IPS-20b (cell line): ENCODE data around the gene CCDC28A.

Source experiments
- H3K27ac ChIP-seq: one replicate; pipeline ENCODE4 v1.5.1; 2013; ENCODE audit warnings: low read length
- H3K27me3 ChIP-seq: 2 replicates; pipeline ENCODE4 v1.6.1; 2013; ENCODE audit warnings: mild to moderate bottlenecking, low read length, inconsistent platforms; ENCODE audit not compliant: insufficient read depth
- H3K36me3 ChIP-seq: 2 replicates; pipeline ENCODE4 v1.6.1; 2013; ENCODE audit warnings: low read depth, mild to moderate bottlenecking, inconsistent platforms, low read length, moderate library complexity; ENCODE audit not compliant: insufficient read depth
- H3K4me1 ChIP-seq: 2 replicates; pipeline ENCODE4 v1.6.1; 2013; ENCODE audit warnings: mild to moderate bottlenecking, control low read depth, inconsistent platforms, low read length, moderate library complexity; ENCODE audit not compliant: insufficient read depth
- H3K4me3 ChIP-seq: 2 replicates; pipeline ENCODE4 v1.5.1; 2013; ENCODE audit warnings: mild to moderate bottlenecking, low read length, inconsistent platforms
- H3K9ac ChIP-seq: 2 replicates; pipeline ENCODE4 v1.6.1; 2013; ENCODE audit warnings: low read depth, mild to moderate bottlenecking, inconsistent platforms, low read length, moderate library complexity
- H3K9me3 ChIP-seq: 2 replicates; pipeline ENCODE4 v1.6.1; 2013; ENCODE audit warnings: mild to moderate bottlenecking, low read depth, low read length, inconsistent platforms; ENCODE audit not compliant: insufficient read depth

The CCDC28A gene

GRCh38 chr6:138765896-138766655 lies 7.5 kb upstream of the CCDC28A start:
- Histone ChIP-seq H3K4me3 (no peak overlapping the region), H3K27ac (no peak overlapping the region), H3K27me3 (no peaks in the 10 kb centered on the region), H3K36me3 (no peaks in the 10 kb centered on the region), H3K9me3 (no peaks in the 10 kb centered on the region), H3K4me1 (no peaks in the 10 kb centered on the region), H3K9ac (no peak overlapping the region)

- H3K4me3 ChIP-seq, result no peak overlapping the region
- no peaks in the 10 kb centered on the region for H3K4me1 ChIP-seq
- H3K27ac ChIP-seq, result no peak overlapping the region
- no peaks in the 10 kb centered on the region for H3K36me3 ChIP-seq
- H3K9me3 ChIP-seq, result no peaks in the 10 kb centered on the region
- no peaks in the 10 kb centered on the region for H3K27me3 ChIP-seq
- no peak overlapping the region for H3K9ac ChIP-seq
These were observed 4.4 kb upstream of the CCDC28A start for GRCh38 chr6:138769102-138769676.

GRCh38 chr6:138772596-138773176 lies 883 bp upstream of the CCDC28A start:
- H3K9me3 ChIP-seq, result no peaks in the 10 kb centered on the region
- peak overlapping the region; percentile 90 for H3K27ac ChIP-seq

GRCh38 chr6:138774370-138774769 lies 801 bp downstream of the CCDC28A start:
- Histone ChIP-seq H3K27me3 (no peaks in the 10 kb centered on the region), H3K4me3 (peak overlapping the region; percentile 85), H3K36me3 (no peaks in the 10 kb centered on the region), H3K9me3 (no peaks in the 10 kb centered on the region), H3K4me1 (no peaks in the 10 kb centered on the region), H3K9ac (peak overlapping the region; percentile 91; the same call in 1 of the 2 replicates), H3K27ac (no peak overlapping the region)

More at GRCh38 chr6:138772596-138773176, 883 bp upstream of the CCDC28A start:
- Histone ChIP-seq H3K4me1 (no peaks in the 10 kb centered on the region), H3K9ac (peak overlapping the region; percentile 91), H3K4me3 (peak overlapping the region; percentile 85), H3K36me3 (no peaks in the 10 kb centered on the region), H3K27me3 (no peaks in the 10 kb centered on the region)

- no peaks in the 10 kb centered on the region for H3K4me1 ChIP-seq
- H3K4me3 ChIP-seq, result no peak overlapping the region
- H3K9ac ChIP-seq, result no peak overlapping the region
- no peaks in the 10 kb centered on the region for H3K27me3 ChIP-seq
- no peaks in the 10 kb centered on the region for H3K36me3 ChIP-seq
- no peaks in the 10 kb centered on the region for H3K9me3 ChIP-seq
- no peak overlapping the region for H3K27ac ChIP-seq
These were observed 3.1 kb downstream of the CCDC28A start for GRCh38 chr6:138776659-138777058.

GRCh38 chr6:138778331-138778730 lies 4.8 kb downstream of the CCDC28A start:
- H3K27ac ChIP-seq, result no peak overlapping the region
- peaks cover 4% of the 10 kb centered on the region; the same call in 1 of the 2 replicates for H3K36me3 ChIP-seq
- H3K9me3 ChIP-seq, result no peaks in the 10 kb centered on the region
- no peak overlapping the region for H3K9ac ChIP-seq
- H3K27me3 ChIP-seq, result no peaks in the 10 kb centered on the region
- H3K4me3 ChIP-seq, result no peak overlapping the region
- no peaks in the 10 kb centered on the region for H3K4me1 ChIP-seq

GRCh38 chr6:138782243-138782642 lies 8.7 kb downstream of the CCDC28A start:
- Histone ChIP-seq H3K4me3 (no peak overlapping the region), H3K4me1 (no peaks in the 10 kb centered on the region), H3K9ac (no peak overlapping the region), H3K27me3 (no peaks in the 10 kb centered on the region), H3K36me3 (peaks cover 4% of the 10 kb centered on the region; the same call in 1 of the 2 replicates), H3K27ac (no peak overlapping the region), H3K9me3 (no peaks in the 10 kb centered on the region)

GRCh38 chr6:138785079-138785478 lies 11.5 kb downstream of the CCDC28A start:
- Histone ChIP-seq H3K9me3 (no peaks in the 10 kb centered on the region), H3K9ac (no peak overlapping the region), H3K4me1 (no peaks in the 10 kb centered on the region), H3K27me3 (no peaks in the 10 kb centered on the region), H3K27ac (no peak overlapping the region), H3K36me3 (peaks cover 4% of the 10 kb centered on the region; the same call in 1 of the 2 replicates), H3K4me3 (no peak overlapping the region)

- Histone ChIP-seq H3K27ac (no peak overlapping the region), H3K36me3 (peaks cover 4% of the 10 kb centered on the region; the same call in 1 of the 2 replicates), H3K9me3 (no peaks in the 10 kb centered on the region), H3K27me3 (no peaks in the 10 kb centered on the region), H3K4me1 (no peaks in the 10 kb centered on the region), H3K4me3 (no peak overlapping the region), H3K9ac (no peak overlapping the region)
These were observed 12.4 kb downstream of the CCDC28A start for GRCh38 chr6:138785980-138786379.

- Histone ChIP-seq H3K9ac (no peak overlapping the region), H3K9me3 (no peaks in the 10 kb centered on the region), H3K36me3 (peaks cover 4% of the 10 kb centered on the region; the same call in 1 of the 2 replicates), H3K4me1 (no peaks in the 10 kb centered on the region), H3K27me3 (no peaks in the 10 kb centered on the region), H3K4me3 (no peak overlapping the region), H3K27ac (no peak overlapping the region)
These were observed 13.6 kb downstream of the CCDC28A start for GRCh38 chr6:138787138-138787537.

GRCh38 chr6:138795809-138796603 lies 22.4 kb downstream of the CCDC28A start, which contains the start of gene ECT2L:
TSS of gene ECT2L (plus strand) at chr6:138796087. CDS start at chr6:138813275, 17,188 bp downstream.
- no peak within 1 kb of the TSS for H3K27ac ChIP-seq
- peaks cover 4% of the 10 kb centered on the region; the same call in 1 of the 2 replicates for H3K4me1 ChIP-seq
- H3K4me3 ChIP-seq, result peak within 1 kb of the TSS; percentile 70
- no peaks in the 10 kb centered on the region for H3K36me3 ChIP-seq
- no peaks in the 10 kb centered on the region for H3K9me3 ChIP-seq
- peak within 1 kb of the TSS; percentile 61; the same call in 1 of the 2 replicates for H3K9ac ChIP-seq
- peaks cover 22% of the 10 kb centered on the region for H3K27me3 ChIP-seq
